Caco-2 (cell line): Measurements from ENCODE around the gene HARS1. TPM values are rescaled to one million over a fixed set of nuclear protein-coding genes. Genes with fewer than 3 reads are reported as not detected.
A peak's percentile ranks its signal among the peaks of the same experiment; 100 is the strongest.
"Not testable (repeated sequence)": the region's sequence is repeated elsewhere in the genome, so short reads cannot be mapped to it uniquely, and the experiment has no call there.

Experiments used
- BruUV-seq: library from RNA; stranded (reverse); fragments of 400-500 nt; replicated peaks from 2 replicates; lab custom pipeline; 2021; lab: Mats Ljungman, UMichigan
- CTCF ChIA-PET: fragments of 300-600 bp; sonication (Branson Sonifier 250); formaldehyde crosslinking; loops from one replicate; lab custom pipeline; 2022; ENCODE audit warnings: antibody characterized with exemption; lab: Charles Lee
- POLR2A ChIA-PET: fragments of 300-600 bp; sonication (Branson Sonifier 250); formaldehyde crosslinking; loops from one replicate; lab custom pipeline; 2022; ENCODE audit warnings: antibody characterized with exemption; lab: Charles Lee
- DNase-seq, 2 experiments: peaks; one replicate each; pipeline versions ENCODE4 v3.0.0 to v3.0.0-alpha.2; 2020 to 2022
- H3K27me3 ChIP-seq: replicated peaks from 2 replicates; pipeline ENCODE4 v1.6.0; 2011; ENCODE audit warnings: low read length; ENCODE audit not compliant: control insufficient read depth, insufficient read depth
- H3K36me3 ChIP-seq: 2 replicates; pipeline ENCODE4 v1.5.1; 2011; ENCODE audit warnings: low read length; ENCODE audit not compliant: control insufficient read depth, insufficient read depth
- H3K4me1 ChIP-seq: fragments of 250-450 bp; sonication (Bioruptor Pico); 2 replicates; pipeline ENCODE4 v1.5.1; 2020; ENCODE audit warnings: mild to moderate bottlenecking
- H3K4me3 ChIP-seq: 2 replicates; pipeline ENCODE4 v1.5.1; 2011; ENCODE audit warnings: low read depth, mild to moderate bottlenecking, control low read depth, low read length
- H3K9me3 ChIP-seq: fragments of 250-450 bp; sonication (Bioruptor Pico); 2 replicates; pipeline ENCODE4 v1.5.1; 2020; ENCODE audit warnings: mild to moderate bottlenecking, moderate library complexity
- H3K27ac Mint-ChIP-seq: one replicate; pipeline ENCODE4 v1.8.0; 2022; ENCODE audit warnings: mixed read lengths; ENCODE audit not compliant: unreplicated experiment
- H3K27me3 Mint-ChIP-seq: one replicate; pipeline ENCODE4 v1.8.0; 2022; ENCODE audit warnings: mixed read lengths; ENCODE audit not compliant: insufficient read depth, unreplicated experiment
- H3K36me3 Mint-ChIP-seq: one replicate; pipeline ENCODE4 v1.8.0; 2022; ENCODE audit warnings: mild to moderate bottlenecking, mixed read lengths; ENCODE audit not compliant: insufficient read depth, unreplicated experiment
- H3K4me1 Mint-ChIP-seq: one replicate; pipeline ENCODE4 v1.8.0; 2022; ENCODE audit warnings: low read depth, mixed read lengths; ENCODE audit not compliant: unreplicated experiment
- H3K4me3 Mint-ChIP-seq: one replicate; pipeline ENCODE4 v1.8.0; 2022; ENCODE audit warnings: mild to moderate bottlenecking, moderate library complexity, mixed read lengths; ENCODE audit not compliant: unreplicated experiment
- H3K9me3 Mint-ChIP-seq: one replicate; pipeline ENCODE4 v1.8.0; 2022; ENCODE audit warnings: mixed read lengths; ENCODE audit not compliant: unreplicated experiment
- CTCF ChIP-seq, 2 experiments: fragments of 200-600 bp in 1 of 2; IDR thresholded peaks; 1 replicate in 1 of 2; 2 replicates in 1 of 2; pipeline versions ENCODE4 v1.5.1 to v1.8.0; 2011 to 2022; ENCODE audit warnings: antibody characterized with exemption in 1 of 2, control low read depth in 1 of 2, inconsistent platforms in 1 of 2, low read depth in 1 of 2, low read length in 1 of 2, mild to moderate bottlenecking in 1 of 2, moderate library complexity in 1 of 2; ENCODE audit not compliant: insufficient read depth in 1 of 2, severe bottlenecking in 1 of 2, unreplicated experiment in 1 of 2
- intact Hi-C: fragments of 100-400 bp; cut with micrococcal nuclease; formaldehyde crosslinking; loops from one replicate; pipeline ENCODE4 v1.10.0; 2022; ENCODE audit not compliant: unreplicated experiment
- total RNA-seq: library from RNA; stranded (reverse); gene quantifications from 2 replicates; pipeline ENCODE4 v1.2.3, GENCODE V29; 2022

The HARS1 gene
- total RNA-seq, 1 experiment from 2014 or later, result 83.5 TPM

GRCh38 chr5:140720738-140721137, 29.6 kb upstream of the HARS1 start:
- Mint-ChIP-seq H3K36me3 (peaks cover 27% of the 10 kb centered on the region), H3K4me3 (peak overlapping the region; percentile 99), H3K4me1 (peaks cover 15% of the 10 kb centered on the region)
- ChIA-PET CTCF (interaction anchor here (0.7 to 1.6 kb wide), 5 partner anchors 10 to 348 kb away, joined by 3 to 10 read pairs (median 7); partner anchors contain the start of genes EIF4EBP3 and SRA1), POLR2A (interaction anchor here (0.7 kb wide), 2 partner anchors 173 to 374 kb away, joined by 3 to 5 read pairs; partner anchors contain the start of genes EIF4EBP3 and HBEGF)
- H3K4me1 ChIP-seq, DNase-seq, H3K4me3 ChIP-seq, H3K9me3 ChIP-seq, H3K27ac Mint-ChIP-seq, H3K27me3 ChIP-seq, H3K27me3 Mint-ChIP-seq, BruUV-seq, H3K36me3 ChIP-seq, H3K9me3 Mint-ChIP-seq: not testable (repeated sequence)
- intact Hi-C loops, result loop anchor here (1.0 kb wide), 3 partner anchors 56 to 347 kb away; partner anchors contain the start of gene WDR55

GRCh38 chr5:140718266-140718592, 27.1 kb upstream of the HARS1 start:
- H3K9me3 Mint-ChIP-seq, result peaks cover 9% of the 10 kb centered on the region
- peak overlapping the region; percentile 100 for H3K27ac Mint-ChIP-seq
- TF ChIP-seq CTCF (IDR thresholded peaks at IDR 0.05; ENCODE audit: insufficient read depth in 1 of 2, low read depth in 1 of 2, low read length in 1 of 2, severe bottlenecking in 1 of 2, unreplicated experiment in 1 of 2), result no peak
- Histone ChIP-seq H3K27me3 (no peaks in the 10 kb centered on the region), H3K36me3 (no peaks in the 10 kb centered on the region), H3K4me3 (peak overlapping the region; percentile 41), H3K9me3 (no peaks in the 10 kb centered on the region), H3K4me1 (no peaks in the 10 kb centered on the region)
- TSS peak; percentile 97 for BruUV-seq
- intact Hi-C loops, result loop anchor here (1.0 to 5.0 kb wide), 5 partner anchors 18 to 476 kb away; partner anchors contain the start of genes EIF4EBP3, HARS1, HARS2 and TMCO6
- POLR2A ChIA-PET, result interaction anchor here (0.6 to 1.6 kb wide), 8 partner anchors 8 to 372 kb away, joined by 3 to 24 read pairs (median 6); partner anchors contain the start of genes HARS1, HARS2, HBEGF and IK
- CTCF ChIA-PET, result interaction anchor here (0.6 to 2.1 kb wide), 9 partner anchors 18 to 846 kb away, joined by 3 to 8 read pairs (median 5); partner anchors contain the start of genes ANKHD1, EIF4EBP3, HARS1 and HARS2
- H3K4me3 Mint-ChIP-seq, result peak overlapping the region; percentile 99
- no peak for DNase-seq
- peaks cover 15% of the 10 kb centered on the region for H3K4me1 Mint-ChIP-seq
- peaks cover 24% of the 10 kb centered on the region for H3K36me3 Mint-ChIP-seq
- H3K27me3 Mint-ChIP-seq, result peaks cover 8% of the 10 kb centered on the region

- H3K9me3 ChIP-seq, H3K9me3 Mint-ChIP-seq, H3K4me3 ChIP-seq, H3K4me1 ChIP-seq, H3K27ac Mint-ChIP-seq, POLR2A ChIA-PET, DNase-seq, BruUV-seq, H3K27me3 Mint-ChIP-seq, H3K36me3 ChIP-seq, CTCF ChIA-PET, H3K27me3 ChIP-seq, H3K4me3 Mint-ChIP-seq: not testable (repeated sequence)
- intact Hi-C loops, result loop anchor here (5.0 kb wide), 1 partner anchor 474 kb away; no protein-coding TSS in a partner anchor
- Mint-ChIP-seq H3K36me3 (peaks cover 23% of the 10 kb centered on the region), H3K4me1 (peaks cover 17% of the 10 kb centered on the region)
Observed at GRCh38 chr5:140716238-140716637, 25.1 kb upstream of the HARS1 start.

GRCh38 chr5:140713562-140714094, 22.5 kb upstream of the HARS1 start:
- no peak overlapping the region for H3K4me3 Mint-ChIP-seq
- H3K4me3 ChIP-seq, result no peak overlapping the region
- no peak overlapping the region for H3K27ac Mint-ChIP-seq
- ChIA-PET CTCF (no interaction called here), POLR2A (no interaction called here)
- peaks cover 12% of the 10 kb centered on the region for H3K4me1 Mint-ChIP-seq
- peaks cover 9% of the 10 kb centered on the region for H3K27me3 Mint-ChIP-seq
- DNase-seq, result no peak
- no TSS peak for BruUV-seq
- no peaks in the 10 kb centered on the region for H3K4me1 ChIP-seq
- no peaks in the 10 kb centered on the region for H3K27me3 ChIP-seq
- no peaks in the 10 kb centered on the region for H3K9me3 ChIP-seq
- H3K36me3 Mint-ChIP-seq, result peaks cover 30% of the 10 kb centered on the region
- H3K9me3 Mint-ChIP-seq, result no peaks in the 10 kb centered on the region
- no peak for TF ChIP-seq CTCF (IDR thresholded peaks at IDR 0.05; ENCODE audit: insufficient read depth in 1 of 2, low read depth in 1 of 2, low read length in 1 of 2, severe bottlenecking in 1 of 2, unreplicated experiment in 1 of 2)
- no peaks in the 10 kb centered on the region for H3K36me3 ChIP-seq
- intact Hi-C loops, result loop anchor here (5.0 kb wide), 1 partner anchor 151 kb away; the partner anchor contains the start of genes APBB3 and SLC35A4
